ENCODE data around the gene MRTFA. TPM values are rescaled to one million over a fixed set of nuclear protein-coding genes. Genes with fewer than 3 reads are reported as not detected.
"Not testable (repeated sequence)": the region's sequence is repeated elsewhere in the genome, so short reads cannot be mapped to it uniquely, and the experiment has no call there.

MRTFA gene
- total and polyA plus RNA-seq, 8 donors = 11.1 to 706 (median 61.2) TPM

- intact Hi-C loops (cut with DNase I; ENCODE audit: low total_unique reads) = no loop called here
- H3K36me3 ChIP-seq = no peaks in the 10 kb centered on the region
- peak overlapping the region; percentile 53 to 79 (median 74) for H3K27ac ChIP-seq
- DNase-seq = no peak
- TF ChIP-seq CTCF (IDR thresholded peaks at IDR 0.05) = no peak
- no peak for TF ChIP-seq POLR2AphosphoS5 (IDR thresholded peaks at IDR 0.05)
- no peak for TF ChIP-seq EP300 (IDR thresholded peaks at IDR 0.05)
- TF ChIP-seq POLR2A (IDR thresholded peaks at IDR 0.05) = no peak
- 21 to 54% (median 40%) methylated on average over 1 of the region's 1 CpG for WGBS, 5 donors
- peaks cover 42 to 99% (median 67%) of the 10 kb centered on the region in 4 donors for H3K4me1 ChIP-seq
- no peaks in the 10 kb centered on the region for H3K9me3 ChIP-seq
- H3K27me3 ChIP-seq = no peaks in the 10 kb centered on the region
- no peak overlapping the region for H3K4me3 ChIP-seq
These were observed 30.8 kb downstream of the MRTFA start for GRCh38 chr22:40605761-40606160.

DNA sequence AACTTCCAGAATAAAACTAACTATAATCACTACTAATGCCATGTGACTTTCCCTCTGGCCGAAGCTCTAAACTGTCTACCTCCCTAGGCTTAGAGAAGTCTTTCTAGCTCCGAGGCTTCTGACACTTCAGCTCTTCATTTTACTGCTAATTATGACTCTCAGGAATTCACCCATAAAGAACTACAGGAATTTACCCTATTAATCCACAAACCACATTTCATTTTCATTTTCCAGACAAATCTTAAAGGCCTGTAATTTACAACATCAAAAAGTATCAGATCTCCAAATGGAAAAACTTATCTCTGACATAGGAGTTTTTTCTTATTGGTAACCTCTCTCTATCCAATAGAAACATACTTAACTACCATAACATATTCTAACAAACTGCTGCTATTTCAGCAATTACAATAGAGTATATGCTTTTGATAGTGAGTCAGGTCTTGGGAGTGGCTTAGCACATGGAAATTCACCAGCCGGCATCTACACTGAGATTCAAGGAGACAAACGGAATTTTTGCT lies 33.4 kb downstream of the MRTFA start:
- TF ChIP-seq POLR2AphosphoS5 (IDR thresholded peaks at IDR 0.05) = no peak
- TF ChIP-seq CTCF (IDR thresholded peaks at IDR 0.05) = no peak
- TF ChIP-seq POLR2A (IDR thresholded peaks at IDR 0.05) = no peak
- TF ChIP-seq EP300 (IDR thresholded peaks at IDR 0.05) = no peak
- Histone ChIP-seq H3K4me3 (no peak overlapping the region), H3K27me3 (no peaks in the 10 kb centered on the region), H3K27ac (peak overlapping the region in 4 of 5 donors; percentile 7 to 57 (median 26)), H3K36me3 (no peaks in the 10 kb centered on the region), H3K4me1 (peaks cover 34 to 96% (median 63%) of the 10 kb centered on the region in 4 donors), H3K9me3 (no peaks in the 10 kb centered on the region)
- WGBS, 5 donors = 18 to 43% (median 27%) methylated on average over 4 of the region's 4 CpGs
- intact Hi-C loops (cut with DNase I; ENCODE audit: low total_unique reads) = no loop called here
- peak in 1 of 2 donors; percentile 40 for DNase-seq

DNA sequence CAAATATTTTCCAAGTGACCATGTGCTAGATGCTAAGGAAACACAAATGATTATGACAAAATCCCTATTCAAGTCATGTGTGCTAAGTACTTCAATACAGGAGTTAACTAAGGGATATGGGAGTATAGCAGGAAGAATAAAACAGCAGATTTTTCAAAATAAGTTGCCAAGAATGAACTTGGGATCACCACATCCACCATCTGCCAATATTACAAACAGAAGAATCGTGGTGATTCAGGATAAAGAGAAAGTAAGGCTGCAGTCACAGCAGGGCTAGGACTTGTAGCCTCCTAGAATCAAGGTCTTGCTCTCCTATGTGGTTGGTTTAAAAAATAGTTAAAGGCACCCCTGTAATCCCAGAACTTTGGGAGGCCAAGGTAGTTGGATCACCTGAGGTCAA lies 34.3 kb downstream of the MRTFA start:
- intact Hi-C loops (cut with DNase I; ENCODE audit: low total_unique reads) = no loop called here
- 10 to 82% (median 70%) methylated on average over 1 of the region's 1 CpG for WGBS, 5 donors
- H3K4me1 ChIP-seq = peaks cover 41 to 96% (median 67%) of the 10 kb centered on the region in 4 donors

DNA sequence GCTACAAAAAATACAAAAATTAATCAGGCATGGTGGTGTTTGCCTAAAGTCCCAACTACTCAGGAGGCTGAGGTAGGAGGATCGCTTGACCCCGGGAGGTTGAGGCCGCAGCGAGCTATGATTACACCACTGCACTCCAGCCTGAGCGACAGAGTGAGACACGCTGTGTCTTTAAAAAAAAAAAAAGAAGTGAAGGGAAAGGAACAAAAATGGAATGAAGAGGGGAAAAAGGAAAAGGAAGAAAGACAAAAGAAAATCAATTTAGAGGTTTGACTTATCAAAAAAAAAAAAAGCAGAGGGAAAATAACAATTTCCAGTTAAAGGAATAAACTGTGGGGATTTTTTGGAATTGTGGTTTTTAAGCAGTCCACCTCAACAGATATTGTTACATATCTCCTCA lies 36.8 kb downstream of the MRTFA start:
- intact Hi-C loops (cut with DNase I; ENCODE audit: low total_unique reads) = no loop called here

More for the DNA sequence above, 34.3 kb downstream of the MRTFA start:
- no peaks in the 10 kb centered on the region for H3K36me3 ChIP-seq
- H3K27me3 ChIP-seq = no peaks in the 10 kb centered on the region
- peak overlapping the region in 1 of 5 donors; percentile 28 for H3K27ac ChIP-seq
- DNase-seq = no peak
- TF ChIP-seq CTCF (IDR thresholded peaks at IDR 0.05) (no peak), POLR2A (IDR thresholded peaks at IDR 0.05) (no peak), POLR2AphosphoS5 (IDR thresholded peaks at IDR 0.05) (no peak), EP300 (IDR thresholded peaks at IDR 0.05) (no peak)
- H3K4me3 ChIP-seq = no peak overlapping the region
- no peaks in the 10 kb centered on the region for H3K9me3 ChIP-seq

GRCh38 chr22:40598712-40599111 lies 37.8 kb downstream of the MRTFA start:
- 67 to 86% (median 77%) methylated on average over 10 of the region's 10 CpGs for WGBS, 5 donors
- H3K4me3 ChIP-seq; H3K9me3 ChIP-seq; H3K36me3 ChIP-seq; H3K27me3 ChIP-seq; intact Hi-C loops (cut with DNase I; ENCODE audit: low total_unique reads); DNase-seq: not testable (repeated sequence)
- Histone ChIP-seq H3K4me1 (peaks cover 33 to 95% (median 68%) of the 10 kb centered on the region in 4 donors), H3K27ac (peak overlapping the region in 1 of 5 donors; percentile 31)

More for the DNA sequence above, 36.8 kb downstream of the MRTFA start:
- TF ChIP-seq POLR2AphosphoS5 (IDR thresholded peaks at IDR 0.05) = no peak
- no peak for DNase-seq
- no peaks in the 10 kb centered on the region for H3K36me3 ChIP-seq
- peaks cover 32 to 95% (median 69%) of the 10 kb centered on the region in 4 donors for H3K4me1 ChIP-seq
- H3K27ac ChIP-seq = no peak overlapping the region
- 97 to 100% (median 97%) methylated on average over 6 of the region's 6 CpGs for WGBS, 5 donors
- no peaks in the 10 kb centered on the region for H3K27me3 ChIP-seq
- no peak overlapping the region for H3K4me3 ChIP-seq
- no peaks in the 10 kb centered on the region for H3K9me3 ChIP-seq
